K562 treated with DMSO at 1 percent for 24 hours (cell line): ENCODE results near the gene OR5P2. TPM values are rescaled to one million over a fixed set of nuclear protein-coding genes. Genes with fewer than 3 reads are reported as not detected.

Experiments
- total RNA-seq: library from RNA; unstranded; fragments of 300-600 nt; gene quantifications from 2 replicates; pipeline ENCODE4 v1.2.3, GENCODE V29; 2022; ENCODE audit warnings: low read depth; ENCODE audit not compliant: insufficient read depth

Gene OR5P2, protein sequence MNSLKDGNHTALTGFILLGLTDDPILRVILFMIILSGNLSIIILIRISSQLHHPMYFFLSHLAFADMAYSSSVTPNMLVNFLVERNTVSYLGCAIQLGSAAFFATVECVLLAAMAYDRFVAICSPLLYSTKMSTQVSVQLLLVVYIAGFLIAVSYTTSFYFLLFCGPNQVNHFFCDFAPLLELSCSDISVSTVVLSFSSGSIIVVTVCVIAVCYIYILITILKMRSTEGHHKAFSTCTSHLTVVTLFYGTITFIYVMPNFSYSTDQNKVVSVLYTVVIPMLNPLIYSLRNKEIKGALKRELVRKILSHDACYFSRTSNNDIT
- total RNA-seq: not detected in 2 replicates

GRCh38 chr11:7796842-7797241 is at the start of gene OR5P2:
OR5P2 (minus strand) TSS chr11:7796942; CDS start chr11:7796942, 0 bp downstream.

GRCh38 chr11:7830740-7831139 is 34.0 kb upstream of the OR5P2 start, which contains the start of gene OR5P3:
OR5P3 (minus strand) TSS chr11:7830840.

Other genes with a start within 250 kb of the OR5P2 start
- gene CYB5R2, start 123.4 kb downstream of the OR5P2 start, total RNA-seq: 7.8 and 8.6 TPM in 2 replicates
- not detected in 2 replicates for gene OVCH2, start 90.5 kb downstream of the OR5P2 start, total RNA-seq
- gene OR5P3, start 33.9 kb upstream of the OR5P2 start, total RNA-seq: not detected in 2 replicates
- not detected in 2 replicates for gene OR10A6, start 134.3 kb upstream of the OR5P2 start, total RNA-seq
- not detected in 2 replicates for gene OR10A3, start 144.8 kb upstream of the OR5P2 start, total RNA-seq
- not detected in 2 replicates for gene NLRP10, start 168.5 kb upstream of the OR5P2 start, total RNA-seq
- gene EIF3F, start 190.4 kb upstream of the OR5P2 start, total RNA-seq: 905 and 1,015 TPM in 2 replicates